NT2/D1 (cell line): Measurements from ENCODE around the gene AOPEP.

Experiments used
- DNase-seq: peaks from one replicate; pipeline ENCODE4 v3.0.0-alpha.2; 2011; ENCODE audit warnings: low read depth, low spot score
- H3K27me3 ChIP-seq: 2 replicates; pipeline ENCODE4 v1.6.0; 2011; ENCODE audit warnings: mild to moderate bottlenecking; ENCODE audit not compliant: insufficient read length, insufficient read depth
- H3K36me3 ChIP-seq: 2 replicates; pipeline ENCODE4 v1.6.1; 2011; ENCODE audit warnings: mild to moderate bottlenecking, low read length, mixed read lengths; ENCODE audit not compliant: insufficient read depth, insufficient read length
- H3K4me1 ChIP-seq: 2 replicates; pipeline ENCODE4 v1.5.1; 2011; ENCODE audit not compliant: insufficient read depth, insufficient read length
- H3K4me3 ChIP-seq: 2 replicates; pipeline ENCODE4 v1.5.1; 2011; ENCODE audit warnings: low read depth; ENCODE audit not compliant: insufficient read length
- H3K9ac ChIP-seq: 2 replicates; pipeline ENCODE4 v1.6.0; 2011; ENCODE audit warnings: low read depth; ENCODE audit not compliant: insufficient read length
- H3K9me3 ChIP-seq: 2 replicates; pipeline ENCODE4 v1.5.1; 2011; ENCODE audit warnings: mild to moderate bottlenecking, low read length; ENCODE audit not compliant: insufficient read depth
- SUZ12 ChIP-seq: IDR thresholded peaks from 2 replicates; pipeline ENCODE4 v1.6.1; 2011; ENCODE audit not compliant: insufficient read length, insufficient read depth; ENCODE audit errors: extremely low read depth
- YY1 ChIP-seq: IDR thresholded peaks from 2 replicates; pipeline ENCODE4 v1.6.1; 2011; ENCODE audit not compliant: insufficient read length, insufficient read depth
- ZNF274 ChIP-seq: IDR thresholded peaks from 2 replicates; pipeline ENCODE4 v1.6.1; 2011; ENCODE audit warnings: mild to moderate bottlenecking, low read depth, low read length

Gene AOPEP

DNA sequence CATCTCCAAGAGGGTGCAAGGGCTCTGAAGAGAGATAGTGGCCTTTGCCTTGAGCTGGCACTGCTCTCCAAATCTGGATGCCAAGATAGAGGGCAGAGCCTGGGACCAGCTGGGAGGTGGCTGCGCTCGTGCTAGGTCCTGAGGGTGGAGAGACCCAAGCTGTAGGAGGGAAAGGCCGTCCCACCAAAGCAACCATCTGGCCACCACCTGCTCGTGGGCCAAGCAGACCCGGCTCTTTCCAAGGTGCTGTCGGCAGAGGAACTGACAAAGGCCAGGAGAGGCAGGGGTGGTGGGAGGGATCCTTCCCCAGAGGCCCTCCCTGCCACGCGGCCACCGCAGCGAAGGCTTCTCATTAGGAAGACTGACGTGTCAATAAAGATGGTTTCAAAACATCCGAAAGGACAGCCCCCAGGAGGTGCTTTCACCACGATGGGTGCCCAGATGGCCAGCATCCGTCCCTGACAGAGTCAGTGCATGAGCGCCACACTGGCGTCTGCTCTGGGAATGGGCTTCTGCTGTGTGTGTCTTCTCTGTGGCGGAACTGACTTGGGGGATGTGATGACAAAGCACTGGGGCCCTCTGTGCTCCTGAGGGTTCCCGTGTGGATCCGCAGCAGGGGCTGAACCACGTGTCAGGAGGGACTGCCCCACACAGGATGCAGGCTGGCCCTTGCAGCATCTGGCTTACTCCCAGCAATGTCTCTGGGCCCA lies 377.5 kb downstream of the AOPEP start:
- TF ChIP-seq SUZ12 (no peak), ZNF274 (no peak), YY1 (no peak)
- DNase-seq: no peak
- H3K36me3 ChIP-seq: peaks cover 61% of the 10 kb centered on the region
- no peak overlapping the region for H3K4me3 ChIP-seq
- no peaks in the 10 kb centered on the region for H3K27me3 ChIP-seq
- H3K9ac ChIP-seq: no peak overlapping the region
- peaks cover 7% of the 10 kb centered on the region for H3K4me1 ChIP-seq
- H3K9me3 ChIP-seq: no peaks in the 10 kb centered on the region; the same call in 1 of the 2 replicates

GRCh38 chr9:95104581-95104960 lies 378.1 kb downstream of the AOPEP start:
- Histone ChIP-seq H3K4me3 (no peak overlapping the region), H3K9me3 (no peaks in the 10 kb centered on the region; the same call in 1 of the 2 replicates), H3K9ac (no peak overlapping the region), H3K27me3 (no peaks in the 10 kb centered on the region), H3K36me3 (peaks cover 59% of the 10 kb centered on the region), H3K4me1 (peaks cover 7% of the 10 kb centered on the region)
- no peak for TF ChIP-seq SUZ12
- no peak for TF ChIP-seq ZNF274
- TF ChIP-seq YY1: no peak
- no peak for DNase-seq

GRCh38 chr9:95104980-95105379 lies 378.5 kb downstream of the AOPEP start:
- H3K4me3 ChIP-seq: no peak overlapping the region
- TF ChIP-seq YY1 (no peak), ZNF274 (no peak), SUZ12 (no peak)
- H3K9ac ChIP-seq: no peak overlapping the region
- no peak for DNase-seq
- no peaks in the 10 kb centered on the region for H3K27me3 ChIP-seq
- no peaks in the 10 kb centered on the region; the same call in 1 of the 2 replicates for H3K9me3 ChIP-seq
- H3K4me1 ChIP-seq: peaks cover 7% of the 10 kb centered on the region
- H3K36me3 ChIP-seq: peaks cover 59% of the 10 kb centered on the region

DNA sequence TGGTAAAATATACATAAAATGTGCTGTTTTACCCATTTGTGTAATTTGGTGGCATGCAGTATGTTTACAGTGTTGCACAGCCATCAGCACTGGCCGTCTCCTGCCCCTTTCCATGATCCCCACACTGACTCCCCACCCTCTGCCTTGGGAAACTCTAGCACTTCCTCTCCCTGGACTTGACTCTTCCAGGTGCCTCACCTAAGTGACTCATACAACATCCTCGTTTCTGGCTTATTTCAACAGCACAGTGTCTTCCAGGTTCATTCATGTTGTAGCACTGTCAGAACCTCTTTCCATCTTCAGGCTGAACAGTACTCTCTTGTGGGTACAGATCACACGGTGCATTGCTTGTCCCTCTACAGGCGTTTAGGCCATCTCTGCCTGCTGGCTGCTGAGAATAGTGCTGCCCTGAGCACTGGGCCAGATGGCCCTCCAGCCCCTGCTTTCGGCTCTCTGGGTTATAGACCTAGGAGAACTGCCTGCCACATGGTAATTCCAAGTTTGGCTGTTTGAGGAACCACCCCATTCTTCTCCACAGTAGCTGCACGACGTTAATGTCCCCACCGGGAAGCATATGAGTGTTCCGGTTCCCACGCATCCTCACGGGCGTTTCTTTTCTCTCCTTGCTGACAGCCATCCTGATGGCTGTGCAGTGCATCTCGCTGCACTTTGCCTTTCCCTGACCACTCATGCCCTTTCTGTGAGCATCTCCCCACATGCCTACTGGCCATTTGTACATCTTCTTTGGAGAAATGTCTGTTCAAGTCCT lies 379.2 kb downstream of the AOPEP start:
- no peak for DNase-seq
- Histone ChIP-seq H3K9me3 (no peaks in the 10 kb centered on the region; the same call in 1 of the 2 replicates), H3K27me3 (no peaks in the 10 kb centered on the region), H3K4me1 (peaks cover 7% of the 10 kb centered on the region), H3K4me3 (no peak overlapping the region), H3K9ac (no peak overlapping the region), H3K36me3 (peaks cover 59% of the 10 kb centered on the region)
- TF ChIP-seq YY1 (no peak), SUZ12 (no peak), ZNF274 (no peak)

GRCh38 chr9:95107001-95107749 lies 380.7 kb downstream of the AOPEP start:
- no peak overlapping the region for H3K9ac ChIP-seq
- peaks cover 62% of the 10 kb centered on the region for H3K36me3 ChIP-seq
- no peaks in the 10 kb centered on the region for H3K27me3 ChIP-seq
- H3K4me3 ChIP-seq: no peak overlapping the region
- DNase-seq: no peak
- TF ChIP-seq YY1 (no peak), ZNF274 (no peak), SUZ12 (no peak)
- no peaks in the 10 kb centered on the region; the same call in 1 of the 2 replicates for H3K9me3 ChIP-seq
- H3K4me1 ChIP-seq: peaks cover 7% of the 10 kb centered on the region

DNA sequence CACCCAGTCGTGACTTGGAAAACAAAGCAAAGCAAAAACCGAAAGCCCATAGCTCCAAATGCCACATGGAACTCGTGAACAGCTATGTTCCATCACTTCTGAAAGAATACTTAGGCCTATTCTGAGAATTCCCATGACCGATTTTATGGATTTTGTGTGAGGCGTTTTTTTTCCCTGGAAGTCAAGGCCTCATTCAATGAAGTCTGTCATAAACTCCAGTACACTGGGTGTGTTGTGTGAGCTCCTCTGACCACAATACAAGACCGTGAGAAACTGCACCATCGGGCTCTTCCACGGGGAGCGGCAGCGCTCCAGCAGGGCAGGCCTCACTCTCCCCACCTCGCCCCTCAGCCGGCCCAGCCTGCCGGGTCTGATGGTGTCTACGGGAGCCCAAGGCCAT lies 381.5 kb downstream of the AOPEP start:
- Histone ChIP-seq H3K36me3 (peaks cover 64% of the 10 kb centered on the region), H3K4me3 (no peak overlapping the region), H3K27me3 (no peaks in the 10 kb centered on the region), H3K9ac (no peak overlapping the region), H3K4me1 (peaks cover 1% of the 10 kb centered on the region), H3K9me3 (no peaks in the 10 kb centered on the region; the same call in 1 of the 2 replicates)
- no peak for DNase-seq
- no peak for TF ChIP-seq SUZ12
- no peak for TF ChIP-seq YY1

GRCh38 chr9:95108777-95109176 lies 382.3 kb downstream of the AOPEP start:
- TF ChIP-seq YY1: no peak
- TF ChIP-seq SUZ12: no peak
- TF ChIP-seq ZNF274: no peak
- H3K36me3 ChIP-seq: peaks cover 63% of the 10 kb centered on the region

More at GRCh38 chr9:95108777-95109176, 382.3 kb downstream of the AOPEP start:
- Histone ChIP-seq H3K27me3 (no peaks in the 10 kb centered on the region), H3K9me3 (no peaks in the 10 kb centered on the region; the same call in 1 of the 2 replicates), H3K4me3 (no peak overlapping the region), H3K4me1 (no peaks in the 10 kb centered on the region), H3K9ac (no peak overlapping the region)
- no peak for DNase-seq
